Adrenal gland (tissue), 12 donors: Measurements from ENCODE around the gene TOR3A. TPM values are rescaled to one million over a fixed set of nuclear protein-coding genes. Genes with fewer than 3 reads are reported as not detected.

Source experiments
- DNase-seq, 7 donors: peaks; one replicate each; pipeline ENCODE4 v3.0.0-alpha.2; 2019 to 2020
- H3K27ac ChIP-seq, 5 donors: fragments of 200-600 bp; sonication (generic) in 4 of 5; 1 replicate in 3 of 5; 2 replicates in 2 of 5; pipeline versions ENCODE4 v1.5.1 to v1.8.0; 2016 to 2020; ENCODE audit warnings: mild to moderate bottlenecking in 1 of 5
- H3K27me3 ChIP-seq: fragments of 200-600 bp; 2 replicates; pipeline ENCODE4 v1.8.0; 2021
- H3K36me3 ChIP-seq, 2 donors: fragments of 200-600 bp; replicated peaks in 1 of 2; 1 replicate in 1 of 2; 2 replicates in 1 of 2; pipeline versions ENCODE4 v1.5.1 to v1.8.0; 2018 to 2022
- H3K4me1 ChIP-seq, 2 donors: fragments of 200-600 bp; replicated peaks in 1 of 2; 1 replicate in 1 of 2; 2 replicates in 1 of 2; pipeline versions ENCODE4 v1.5.1 to v1.8.0; 2018 to 2021
- H3K4me3 ChIP-seq, 4 donors: fragments of 200-600 bp; sonication (generic) in 3 of 4; one replicate each; pipeline ENCODE4 v1.5.1; 2016 to 2018
- H3K9me3 ChIP-seq, 3 donors: fragments of 200-600 bp; sonication (generic) in 1 of 3; replicated peaks in 1 of 3; 1 replicate in 2 of 3; 2 replicates in 1 of 3; pipeline versions ENCODE4 v1.5.1 to v1.8.0; 2016 to 2021
- CTCF ChIP-seq, 6 experiments: fragments of 450-650 bp in 4 of 6; fragments of 200-600 bp in 2 of 6; sonication (generic) in 1 of 6; IDR thresholded peaks; 1 replicate in 5 of 6; 2 replicates in 1 of 6; pipeline versions ENCODE4 v1.5.1 to v1.8.0; 2016 to 2021; ENCODE audit warnings: antibody characterized with exemption in 6 of 6, mild to moderate bottlenecking in 2 of 6, moderate library complexity in 1 of 6
- POLR2A ChIP-seq, 2 donors: fragments of 450-650 bp; IDR thresholded peaks; one replicate each; pipeline ENCODE4 v1.6.1; 2017; ENCODE audit warnings: antibody characterized with exemption in 2 of 2, mild to moderate bottlenecking in 2 of 2, moderate library complexity in 1 of 2
- WGBS, 4 donors: extraction: QIAGEN DNeasy Blood & Tissue Kit in 2 of 4; methylation state at CpG; one replicate each; pipeline versions ENCODE4 v1.1.5 to v1.1.7; 2013 to 2017; 5-methylcytosine and 5-hydroxymethylcytosine counted together
- intact Hi-C, 2 donors: fragments of 100-400 bp; cut with DNase I; formaldehyde crosslinking; loops; one replicate each; pipeline versions ENCODE4 v1.14.1 to v1.15.0; 2022 to 2023
- polyA plus RNA-seq, 3 donors: library from polyadenylated mRNA; stranded (reverse); fragments of 200-250 nt in 2 of 3; fragments of 350-450 nt in 1 of 3; fragmentation: Illumina TruSeq in 1 of 3; extraction: RNeasy Lipid Tissue Mini Kit (QIAGEN cat#74804) in 1 of 3; gene quantifications; one replicate each; pipeline ENCODE4 v1.2.3, GENCODE V29; 2013 to 2014
- total RNA-seq, 9 donors: library from RNA; depleted of rRNA in 4 of 9; stranded (reverse); fragments of >200 nt in 4 of 9; fragments of 120-200 nt in 1 of 9; fragmentation: NEBNext Ultra II Directional in 1 of 9; extraction: Animal tissue kit (Norgen Biotek cat#: 25700) in 1 of 9; gene quantifications; one replicate each; pipeline versions ENCODE4 v1.1.0 to v1.2.4, GENCODE V29; 2013 to 2023
- donor health status: healthy with polysubstance abuse.
- donor health status: Bipolar disorder and iron deficiency.
- donor health status: DM: yes; HTN: yes; CAD: no.
- donor health status: DM: no; HTN: no; CAD: no.
- donor health status: DM: no; HTN: no; CAD: no.
- donor health status: DM: yes; HTN: yes; CAD: no.

TOR3A gene
- total and polyA plus RNA-seq, 12 donors = 6.8 to 53.5 (median 22.3) TPM

GRCh38 chr1:179077396-179077795 lies 4.5 kb upstream of the TOR3A start:
- no peak for DNase-seq
- intact Hi-C loops = loop anchor here in 1 of 2 donors (5.0 kb wide), 1 partner anchor 290 kb away; the partner anchor contains the start of gene AXDND1

GRCh38 chr1:179079113-179079761 lies 2.6 kb upstream of the TOR3A start:
- H3K27me3 ChIP-seq = no peaks in the 10 kb centered on the region
- WGBS, 4 donors = 46 to 53% (median 51%) methylated on average over 18 of the region's 18 CpGs
- no peaks in the 10 kb centered on the region for H3K36me3 ChIP-seq
- no peak overlapping the region for H3K4me3 ChIP-seq
- peak; percentile 56 to 83 (median 67) for DNase-seq
- H3K4me1 ChIP-seq = peaks cover 6 to 17% of the 10 kb centered on the region in 2 donors
- no peak overlapping the region for H3K27ac ChIP-seq
- TF ChIP-seq CTCF (IDR thresholded peaks at IDR 0.05) (peak; percentile 37 to 82 (median 73)), POLR2A (IDR thresholded peaks at IDR 0.05) (no peak)
- no peaks in the 10 kb centered on the region for H3K9me3 ChIP-seq
- intact Hi-C loops = loop anchor here in 1 of 2 donors (5.0 kb wide), 1 partner anchor 288 kb away; the partner anchor contains the start of gene AXDND1

More at GRCh38 chr1:179077396-179077795, 4.5 kb upstream of the TOR3A start:
- H3K27ac ChIP-seq = no peak overlapping the region
- H3K4me1 ChIP-seq = peaks cover 0 to 7% of the 10 kb centered on the region in 2 donors
- H3K36me3 ChIP-seq = peaks cover 0 to 5% of the 10 kb centered on the region in 2 donors
- 86 to 91% (median 90%) methylated on average over 7 of the region's 7 CpGs for WGBS, 4 donors
- no peaks in the 10 kb centered on the region for H3K27me3 ChIP-seq
- TF ChIP-seq CTCF (IDR thresholded peaks at IDR 0.05) (no peak), POLR2A (IDR thresholded peaks at IDR 0.05) (no peak)
- no peaks in the 10 kb centered on the region for H3K9me3 ChIP-seq
- no peak overlapping the region for H3K4me3 ChIP-seq

DNA sequence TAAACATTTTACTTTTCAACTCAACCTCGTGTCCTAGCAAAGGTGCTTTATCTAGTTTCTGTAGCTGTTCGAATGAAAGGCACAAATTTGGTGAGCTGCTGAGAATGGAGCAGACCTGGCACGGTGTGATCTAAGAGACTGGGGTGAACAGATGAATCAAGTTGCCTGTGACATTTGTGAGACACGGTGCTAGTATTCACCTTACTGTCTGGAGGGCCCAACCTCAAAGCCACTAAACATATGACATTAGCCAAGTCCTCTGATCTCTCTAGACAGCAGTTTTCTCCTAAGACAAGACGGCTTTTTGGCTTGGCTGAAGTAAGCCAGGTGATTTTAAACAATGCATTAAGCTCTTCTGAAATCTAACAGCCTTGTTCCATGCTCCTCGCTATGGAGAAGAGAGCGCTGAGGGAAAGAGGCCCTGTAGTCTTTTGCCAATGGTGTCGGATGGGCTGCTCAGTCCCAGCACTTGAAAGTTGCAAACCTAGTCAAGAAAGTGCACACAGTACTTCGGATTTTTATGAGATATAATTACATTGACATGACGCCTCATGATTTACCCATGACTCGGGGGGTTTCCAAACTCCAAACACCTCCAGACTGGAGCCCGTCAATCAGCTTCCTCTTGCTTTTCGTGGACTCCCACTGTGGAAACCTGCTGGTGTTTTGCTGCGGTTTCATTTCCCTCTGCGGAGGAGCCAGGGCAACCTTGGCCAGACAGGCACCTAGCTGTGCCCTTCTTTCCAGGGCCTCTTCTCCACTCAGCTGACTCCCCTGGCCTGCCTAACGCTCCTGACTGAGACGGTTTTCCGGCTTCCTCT lies 794 bp upstream of the TOR3A start:
- Histone ChIP-seq H3K4me3 (peak overlapping the region in 2 of 4 donors; percentile 75 to 94), H3K36me3 (no peaks in the 10 kb centered on the region), H3K27ac (peak overlapping the region; percentile 34 to 93 (median 67)), H3K27me3 (no peaks in the 10 kb centered on the region), H3K4me1 (peaks cover 6 to 17% of the 10 kb centered on the region in 2 donors), H3K9me3 (no peaks in the 10 kb centered on the region)
- no peak for TF ChIP-seq POLR2A (IDR thresholded peaks at IDR 0.05)
- TF ChIP-seq CTCF (IDR thresholded peaks at IDR 0.05) = no peak
- WGBS, 4 donors = 35 to 43% (median 37%) methylated on average over 16 to 18 of the region's 18 CpGs
- intact Hi-C loops = loop anchor here (5.0 to 10.0 kb wide), 3 partner anchors 111 to 284 kb away; partner anchors contain the start of genes AXDND1 (in 1 of the 2) and SOAT1 (in 1 of the 2)
- no peak for DNase-seq
